ENCODE results near the gene MPL. TPM values are rescaled to one million over a fixed set of nuclear protein-coding genes. Genes with fewer than 3 reads are reported as not detected.

MPL gene
- total and polyA plus RNA-seq, 2 experiments from 2014 or later: 0.16 TPM; not detected in 1

DNA sequence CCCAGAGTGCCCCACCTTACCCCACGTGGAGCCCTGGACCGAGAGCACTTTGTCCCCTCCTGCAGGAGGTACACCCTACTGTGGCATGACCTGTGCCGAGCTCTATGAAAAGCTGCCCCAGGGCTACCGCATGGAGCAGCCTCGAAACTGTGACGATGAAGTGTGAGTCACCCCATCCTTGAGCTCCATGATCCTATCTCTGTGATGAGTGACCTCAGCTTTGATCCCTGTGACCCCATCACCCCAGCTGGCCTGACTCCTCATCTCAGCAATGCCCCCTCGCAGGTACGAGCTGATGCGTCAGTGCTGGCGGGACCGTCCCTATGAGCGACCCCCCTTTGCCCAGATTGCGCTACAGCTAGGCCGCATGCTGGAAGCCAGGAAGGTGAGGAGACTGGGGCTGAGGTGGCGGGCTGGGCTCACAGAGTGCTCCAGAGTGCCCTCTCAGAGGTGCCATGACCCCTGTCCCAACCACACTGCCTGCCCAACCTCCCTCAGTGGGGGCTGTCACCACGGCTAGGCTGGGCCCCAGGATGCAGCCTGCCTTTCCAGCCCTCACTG lies 16.2 kb upstream of the MPL start:
- 90% methylated on average over 16 of the region's 16 CpGs for WGBS (ENCODE audit: low lambda C conversion rate, missing lambda C conversion rate)

DNA sequence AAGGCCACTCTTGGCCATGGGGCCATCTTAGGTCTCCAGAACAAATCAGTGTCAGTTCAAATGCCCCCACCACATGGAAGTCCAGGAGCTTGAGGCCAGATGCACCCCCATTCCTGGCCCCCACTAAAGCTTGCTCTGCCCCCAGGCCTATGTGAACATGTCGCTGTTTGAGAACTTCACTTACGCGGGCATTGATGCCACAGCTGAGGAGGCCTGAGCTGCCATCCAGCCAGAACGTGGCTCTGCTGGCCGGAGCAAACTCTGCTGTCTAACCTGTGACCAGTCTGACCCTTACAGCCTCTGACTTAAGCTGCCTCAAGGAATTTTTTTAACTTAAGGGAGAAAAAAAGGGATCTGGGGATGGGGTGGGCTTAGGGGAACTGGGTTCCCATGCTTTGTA lies 15.1 kb upstream of the MPL start:
- H3K79me2 ChIP-seq: no peaks in the 10 kb centered on the region
- no peak for TF ChIP-seq CTCF (IDR thresholded peaks at IDR 0.05; ENCODE audit: poor library complexity)
- TF ChIP-seq EZH2phosphoT487 (IDR thresholded peaks at IDR 0.05; ENCODE audit: low read depth, severe bottlenecking, unreplicated experiment): no peak
- TF ChIP-seq EZH2 (IDR thresholded peaks at IDR 0.05; ENCODE audit: borderline replicate concordance): no peak
- H3K4me2 ChIP-seq: no peak overlapping the region
- no peaks in the 10 kb centered on the region for H3K36me3 ChIP-seq (replicated peaks; ENCODE audit: insufficient read depth, low read depth)
- H3K27me3 ChIP-seq: no peaks in the 10 kb centered on the region
- no peaks in the 10 kb centered on the region for H4K20me1 ChIP-seq (ENCODE audit: insufficient read depth, poor library complexity, severe bottlenecking)
- no peak overlapping the region for H3K27ac ChIP-seq
- DNase-seq (ENCODE audit: low spot score): no peak
- no peaks in the 10 kb centered on the region for H3K9me3 ChIP-seq (ENCODE audit: low read depth)
- H3K4me1 ChIP-seq (ENCODE audit: insufficient read depth): no peaks in the 10 kb centered on the region
- H2AFZ ChIP-seq: no peak overlapping the region
- 97% methylated on average over 5 of the region's 5 CpGs for WGBS (ENCODE audit: low lambda C conversion rate, missing lambda C conversion rate)
- H3K9me2 ChIP-seq (replicated peaks; ENCODE audit: insufficient read depth): no peaks in the 10 kb centered on the region
- no peak overlapping the region for H3K4me3 ChIP-seq

More for the DNA sequence above, 16.2 kb upstream of the MPL start:
- Histone ChIP-seq H3K27me3 (no peaks in the 10 kb centered on the region), H3K36me3 (replicated peaks; ENCODE audit: insufficient read depth, low read depth) (no peaks in the 10 kb centered on the region), H3K9me2 (replicated peaks; ENCODE audit: insufficient read depth) (no peaks in the 10 kb centered on the region), H3K4me3 (no peak overlapping the region), H2AFZ (no peak overlapping the region), H3K79me2 (no peaks in the 10 kb centered on the region), H3K4me1 (ENCODE audit: insufficient read depth) (no peaks in the 10 kb centered on the region), H3K4me2 (no peak overlapping the region), H3K9me3 (ENCODE audit: low read depth) (no peaks in the 10 kb centered on the region), H3K27ac (no peak overlapping the region), H4K20me1 (ENCODE audit: insufficient read depth, poor library complexity, severe bottlenecking) (no peaks in the 10 kb centered on the region)
- no peak for TF ChIP-seq EZH2phosphoT487 (IDR thresholded peaks at IDR 0.05; ENCODE audit: low read depth, severe bottlenecking, unreplicated experiment)
- TF ChIP-seq EZH2 (IDR thresholded peaks at IDR 0.05; ENCODE audit: borderline replicate concordance): no peak
- no peak for TF ChIP-seq CTCF (IDR thresholded peaks at IDR 0.05; ENCODE audit: poor library complexity)
- no peak for DNase-seq (ENCODE audit: low spot score)

DNA sequence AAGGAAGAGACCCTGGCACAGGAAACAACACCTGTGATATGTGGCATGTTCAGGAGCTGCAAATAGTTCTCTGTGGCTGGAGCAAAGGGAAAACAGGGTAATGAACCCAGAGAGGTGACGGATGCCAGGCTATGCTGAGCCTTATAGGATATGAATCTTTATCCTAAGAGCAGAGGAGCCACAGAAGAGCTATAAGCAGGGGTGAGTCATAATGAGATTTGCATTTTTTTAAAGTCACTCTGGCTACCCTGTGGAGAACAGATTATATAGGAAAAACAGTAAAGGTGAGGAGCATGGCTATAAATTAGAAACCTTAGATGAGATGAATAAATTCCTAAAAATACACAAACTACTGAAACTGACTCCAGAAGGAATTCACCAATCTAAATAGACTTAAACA lies 12.8 kb upstream of the MPL start:
- no peaks in the 10 kb centered on the region for H3K36me3 ChIP-seq (replicated peaks; ENCODE audit: insufficient read depth, low read depth)
- no peak for DNase-seq (ENCODE audit: low spot score)
- H4K20me1 ChIP-seq (ENCODE audit: insufficient read depth, poor library complexity, severe bottlenecking): no peaks in the 10 kb centered on the region
- no peaks in the 10 kb centered on the region for H3K9me2 ChIP-seq (replicated peaks; ENCODE audit: insufficient read depth)
- no peak overlapping the region for H3K4me2 ChIP-seq
- no peak for TF ChIP-seq EZH2phosphoT487 (IDR thresholded peaks at IDR 0.05; ENCODE audit: low read depth, severe bottlenecking, unreplicated experiment)
- no peak for TF ChIP-seq CTCF (IDR thresholded peaks at IDR 0.05; ENCODE audit: poor library complexity)
- TF ChIP-seq EZH2 (IDR thresholded peaks at IDR 0.05; ENCODE audit: borderline replicate concordance): no peak
- no peaks in the 10 kb centered on the region for H3K27me3 ChIP-seq
- no peak overlapping the region for H3K4me3 ChIP-seq
- H3K27ac ChIP-seq: no peak overlapping the region
- 94% methylated on average over 1 of the region's 1 CpG for WGBS (ENCODE audit: low lambda C conversion rate, missing lambda C conversion rate)
- H3K9me3 ChIP-seq (ENCODE audit: low read depth): no peaks in the 10 kb centered on the region
- no peak overlapping the region for H2AFZ ChIP-seq
- H3K79me2 ChIP-seq: no peaks in the 10 kb centered on the region
- H3K4me1 ChIP-seq (ENCODE audit: insufficient read depth): no peaks in the 10 kb centered on the region

- Histone ChIP-seq H3K4me1 (ENCODE audit: insufficient read depth) (no peaks in the 10 kb centered on the region), H2AFZ (no peak overlapping the region), H3K9me3 (ENCODE audit: low read depth) (no peaks in the 10 kb centered on the region), H3K79me2 (no peaks in the 10 kb centered on the region), H3K27ac (no peak overlapping the region), H3K4me2 (no peak overlapping the region), H3K27me3 (no peaks in the 10 kb centered on the region), H3K9me2 (replicated peaks; ENCODE audit: insufficient read depth) (no peaks in the 10 kb centered on the region), H3K36me3 (replicated peaks; ENCODE audit: insufficient read depth, low read depth) (no peaks in the 10 kb centered on the region), H3K4me3 (no peak overlapping the region), H4K20me1 (ENCODE audit: insufficient read depth, poor library complexity, severe bottlenecking) (no peaks in the 10 kb centered on the region)
- DNase-seq (ENCODE audit: low spot score): no peak
- TF ChIP-seq EZH2phosphoT487 (IDR thresholded peaks at IDR 0.05; ENCODE audit: low read depth, severe bottlenecking, unreplicated experiment): no peak
- no peak for TF ChIP-seq EZH2 (IDR thresholded peaks at IDR 0.05; ENCODE audit: borderline replicate concordance)
- no peak for TF ChIP-seq CTCF (IDR thresholded peaks at IDR 0.05; ENCODE audit: poor library complexity)
Measured at GRCh38 chr1:43325381-43325780, 12.2 kb upstream of the MPL start.

All from hepatocyte (in vitro differentiated cells).